OCI-LY7 (cell line): ENCODE results near the gene KBTBD12. TPM values are rescaled to one million over a fixed set of nuclear protein-coding genes. Genes with fewer than 3 reads are reported as not detected.

Source experiments
- BruUV-seq: library from RNA; stranded (reverse); fragments of 400-500 nt; replicated peaks from 2 replicates; lab custom pipeline; 2021; lab: Mats Ljungman, UMichigan
- CTCF ChIA-PET: fragments of 300-600 bp; sonication (Branson Sonifier 250); formaldehyde crosslinking; loops from one replicate; lab custom pipeline; 2022; ENCODE audit warnings: antibody characterized with exemption; ENCODE audit not compliant: unreplicated experiment; lab: Charles Lee
- POLR2A ChIA-PET: fragments of 300-600 bp; sonication (Branson Sonifier 250); formaldehyde crosslinking; loops from one replicate; lab custom pipeline; 2022; ENCODE audit warnings: antibody characterized with exemption; lab: Charles Lee
- DNase-seq: peaks from one replicate; pipeline ENCODE4 v3.0.0-alpha.2; 2015; ENCODE audit warnings: low spot score
- H2AFZ ChIP-seq: fragments of 200-600 bp; sonication (generic), shearing (Covaris generic); 2 replicates; pipeline ENCODE4 v1.6.1; 2014; ENCODE audit warnings: mild to moderate bottlenecking, antibody characterized with exemption, low read length, moderate library complexity
- H3K27ac ChIP-seq: fragments of 200-600 bp; sonication (generic); 2 replicates; pipeline ENCODE4 v1.5.1; 2014; ENCODE audit warnings: mixed run types, low read depth, mild to moderate bottlenecking, moderate library complexity, low read length, inconsistent platforms; ENCODE audit not compliant: poor library complexity, severe bottlenecking
- H3K36me3 ChIP-seq: fragments of 200-600 bp; sonication (generic); 2 replicates; pipeline ENCODE4 v1.6.1; 2014; ENCODE audit warnings: mild to moderate bottlenecking, antibody characterized with exemption, low read length, moderate library complexity, mixed read lengths; ENCODE audit not compliant: insufficient read depth
- H3K4me1 ChIP-seq: fragments of 200-600 bp; sonication (generic); 2 replicates; pipeline ENCODE4 v1.5.1; 2014; ENCODE audit warnings: mild to moderate bottlenecking, low read length; ENCODE audit not compliant: insufficient read depth, poor library complexity, severe bottlenecking
- H3K4me2 ChIP-seq: fragments of 200-600 bp; sonication (generic); 2 replicates; pipeline ENCODE4 v1.6.1; 2014; ENCODE audit warnings: mild to moderate bottlenecking, low read length
- H3K4me3 ChIP-seq: fragments of 200-600 bp; sonication (generic); 2 replicates; pipeline ENCODE4 v1.5.1; 2014; ENCODE audit warnings: mild to moderate bottlenecking, low read depth, low read length; ENCODE audit not compliant: poor library complexity, severe bottlenecking
- H3K79me2 ChIP-seq: fragments of 200-600 bp; sonication (generic); 2 replicates; pipeline ENCODE4 v1.6.1; 2016; ENCODE audit warnings: low read depth, mild to moderate bottlenecking, low read length, moderate library complexity, mixed read lengths; ENCODE audit not compliant: insufficient read depth
- H3K9me2 ChIP-seq: fragments of 200-600 bp; sonication (generic); 2 replicates; pipeline ENCODE4 v1.6.1; 2016; ENCODE audit warnings: mild to moderate bottlenecking, low read length, mixed read lengths; ENCODE audit not compliant: insufficient read depth
- H3K9me3 ChIP-seq: fragments of 200-600 bp; sonication (generic); 2 replicates; pipeline ENCODE4 v1.6.1; 2014; ENCODE audit warnings: mild to moderate bottlenecking, mixed run types, low read length, mixed read lengths
- H4K20me1 ChIP-seq: fragments of 200-600 bp; sonication (generic); 2 replicates; pipeline ENCODE4 v1.6.1; 2014; ENCODE audit warnings: mild to moderate bottlenecking, antibody characterized with exemption, low read length, moderate library complexity, mixed read lengths; ENCODE audit not compliant: insufficient read depth
- CTCF ChIP-seq: fragments of 200-600 bp; sonication (generic); conservative IDR thresholded peaks from 2 replicates; pipeline ENCODE4 v1.5.1; 2014; ENCODE audit warnings: mild to moderate bottlenecking, antibody characterized with exemption, low read length, moderate library complexity, mixed read lengths
- EZH2phosphoT487 ChIP-seq: fragments of 200-600 bp; sonication (generic); IDR thresholded peaks from 2 replicates; pipeline ENCODE4 v1.6.1; 2018; ENCODE audit warnings: low read depth, borderline replicate concordance, mild to moderate bottlenecking, mixed run types, antibody characterized with exemption, low read length, moderate library complexity, mixed read lengths
- intact Hi-C: fragments of 100-400 bp; cut with micrococcal nuclease; formaldehyde crosslinking; loops from one replicate; pipeline ENCODE4 v1.10.0; 2022; ENCODE audit not compliant: unreplicated experiment
- total RNA-seq, 2 experiments: library from RNA; depleted of rRNA in 1 of 2; stranded (reverse); fragments of >200 nt in 1 of 2; shearing (Covaris generic) in 1 of 2; gene quantifications; 2 replicates each; pipeline ENCODE4 v1.2.3, GENCODE V29; 2014 to 2022

The KBTBD12 gene
- total RNA-seq, 2 experiments from 2014 or later: not detected

GRCh38 chr3:127888564-127889107 lies 26.4 kb upstream of the KBTBD12 start:
- no peak overlapping the region for H3K4me2 ChIP-seq
- H3K27ac ChIP-seq: no peak overlapping the region
- H3K79me2 ChIP-seq: no peaks in the 10 kb centered on the region
- no peak overlapping the region for H2AFZ ChIP-seq
- no peak overlapping the region for H3K4me3 ChIP-seq
- no peaks in the 10 kb centered on the region for H3K9me3 ChIP-seq
- ChIA-PET CTCF (interaction anchor here (0.6 kb wide), 2 partner anchors 53 to 97 kb away, joined by 3 read pairs; no protein-coding TSS in a partner anchor), POLR2A (no interaction called here)
- H3K9me2 ChIP-seq: no peaks in the 10 kb centered on the region
- H3K36me3 ChIP-seq: no peaks in the 10 kb centered on the region
- no peaks in the 10 kb centered on the region for H3K4me1 ChIP-seq
- no peaks in the 10 kb centered on the region for H4K20me1 ChIP-seq
- DNase-seq: no peak
- intact Hi-C loops: no loop called here
- BruUV-seq: no TSS peak
- no peak for TF ChIP-seq CTCF
- TF ChIP-seq EZH2phosphoT487: no peak

- no peak overlapping the region for H3K4me3 ChIP-seq
- no TSS peak for BruUV-seq
- H3K4me2 ChIP-seq: no peak overlapping the region
- ChIA-PET CTCF (no interaction called here), POLR2A (no interaction called here)
- H3K79me2 ChIP-seq: no peaks in the 10 kb centered on the region
- H4K20me1 ChIP-seq: no peaks in the 10 kb centered on the region
- no peak overlapping the region for H2AFZ ChIP-seq
- H3K27ac ChIP-seq: no peak overlapping the region
- no peaks in the 10 kb centered on the region for H3K9me2 ChIP-seq
- H3K36me3 ChIP-seq: no peaks in the 10 kb centered on the region
- no peaks in the 10 kb centered on the region for H3K4me1 ChIP-seq
- H3K9me3 ChIP-seq: no peaks in the 10 kb centered on the region
- DNase-seq: no peak
- intact Hi-C loops: no loop called here
- TF ChIP-seq CTCF: no peak
- TF ChIP-seq EZH2phosphoT487: no peak
Measured at GRCh38 chr3:127889461-127889863, 25.6 kb upstream of the KBTBD12 start.

GRCh38 chr3:127889976-127890650 lies 24.9 kb upstream of the KBTBD12 start:
- Histone ChIP-seq H3K9me3 (no peaks in the 10 kb centered on the region), H3K36me3 (no peaks in the 10 kb centered on the region), H3K79me2 (no peaks in the 10 kb centered on the region), H2AFZ (no peak overlapping the region), H3K9me2 (no peaks in the 10 kb centered on the region), H3K4me1 (no peaks in the 10 kb centered on the region), H3K4me3 (no peak overlapping the region), H3K27ac (no peak overlapping the region), H3K4me2 (no peak overlapping the region), H4K20me1 (no peaks in the 10 kb centered on the region)
- ChIA-PET POLR2A (no interaction called here), CTCF (no interaction called here)
- intact Hi-C loops: loop anchor here (2.0 kb wide), 1 partner anchor 237 kb away; no protein-coding TSS in a partner anchor
- BruUV-seq: no TSS peak
- DNase-seq: no peak
- TF ChIP-seq CTCF: no peak
